GM18909 (cell line): Measurements from ENCODE around the gene TM4SF5.

ENCODE experiments used
- ATAC-seq: cut with Tn5 transposase; IDR thresholded peaks from one replicate; pipeline ENCODE4 v1.9.1; 2021; ENCODE audit warnings: mild to moderate bottlenecking; ENCODE audit not compliant: unreplicated experiment, poor library complexity

The TM4SF5 gene

DNA sequence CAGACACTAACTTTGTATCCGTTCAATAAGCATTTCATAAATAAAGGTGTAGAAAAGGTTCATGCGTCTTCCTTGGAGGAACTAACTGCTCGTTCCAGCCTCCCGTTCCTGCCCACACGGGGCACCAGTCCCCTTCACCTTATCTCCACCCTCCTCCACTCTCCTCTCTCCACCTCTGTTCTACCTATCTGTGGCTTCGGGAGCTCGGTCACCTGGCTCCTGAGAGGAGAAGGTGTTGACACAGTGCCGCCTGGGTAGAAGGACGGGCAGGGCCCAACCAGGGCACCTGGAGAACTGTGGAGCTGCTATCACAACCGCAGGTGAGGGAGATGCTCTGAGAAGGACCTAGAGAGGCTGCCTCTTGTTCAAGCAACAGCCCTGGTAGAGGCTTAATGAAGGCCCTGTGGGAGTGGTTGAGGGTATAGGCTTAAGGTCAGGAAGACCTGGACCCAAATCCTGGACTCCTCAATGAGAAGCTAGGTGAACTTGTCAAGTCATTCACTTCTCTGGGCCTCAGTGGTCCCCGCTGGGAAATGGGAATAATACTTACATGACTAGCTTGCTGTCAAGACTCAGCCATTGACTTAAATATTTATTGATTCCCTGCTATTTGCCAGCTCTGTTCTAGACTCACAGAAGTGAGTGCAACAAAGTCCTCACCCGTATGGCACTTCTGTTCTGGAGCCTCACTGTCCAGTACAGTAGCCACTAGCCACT, 51.8 kb downstream of the TM4SF5 start:
- ATAC-seq, result no peak

GRCh38 chr17:4827399-4827798, 55.7 kb downstream of the TM4SF5 start:
- ATAC-seq, result no peak

DNA sequence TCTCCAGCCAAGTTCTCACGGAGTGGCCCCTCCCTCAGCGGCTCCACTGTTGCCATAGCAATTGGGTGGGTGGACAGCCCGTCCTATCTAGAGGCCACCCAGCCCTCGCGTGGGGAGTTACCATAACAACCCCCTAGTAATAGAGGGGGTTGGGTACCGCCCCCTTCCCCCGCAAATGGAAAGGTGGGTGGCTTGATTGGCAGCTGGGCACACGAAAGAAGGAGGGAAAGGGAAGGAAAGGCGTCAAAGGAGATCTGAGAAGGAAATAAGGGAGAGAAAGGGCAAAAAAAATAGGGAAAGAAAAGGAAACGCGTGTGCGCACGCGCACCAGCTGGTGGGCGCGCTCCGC, 61.1 kb downstream of the TM4SF5 start:
- ATAC-seq, result peak; percentile 12
